Measurements from ENCODE around the gene MED12. TPM values are rescaled to one million over a fixed set of nuclear protein-coding genes. Genes with fewer than 3 reads are reported as not detected.
A peak's percentile ranks its signal among the peaks of the same experiment; 100 is the strongest.

MED12 gene
- total RNA-seq, 1 experiment from 2014 or later = 44.1 TPM

DNA sequence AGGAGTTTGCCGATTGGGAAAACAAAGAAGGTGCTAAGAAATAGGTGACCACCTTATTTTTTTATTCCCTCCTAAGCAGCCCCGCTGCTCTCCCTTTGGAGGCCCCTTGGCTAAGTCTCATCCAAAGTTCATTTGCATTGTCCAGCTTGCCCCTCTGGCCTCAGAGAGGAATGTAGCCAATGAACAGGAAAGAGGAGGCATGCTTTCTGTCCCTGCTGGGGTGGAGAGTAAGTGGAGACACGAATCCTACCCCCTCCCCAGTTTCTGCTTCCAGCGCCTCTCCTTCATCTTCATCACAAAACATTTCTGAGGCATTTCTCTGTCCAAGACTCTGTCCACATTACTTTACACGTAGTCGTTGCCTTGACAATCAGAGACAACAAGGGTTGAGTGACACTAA lies 64.9 kb downstream of the MED12 start:
- TF ChIP-seq, protein P1, sequence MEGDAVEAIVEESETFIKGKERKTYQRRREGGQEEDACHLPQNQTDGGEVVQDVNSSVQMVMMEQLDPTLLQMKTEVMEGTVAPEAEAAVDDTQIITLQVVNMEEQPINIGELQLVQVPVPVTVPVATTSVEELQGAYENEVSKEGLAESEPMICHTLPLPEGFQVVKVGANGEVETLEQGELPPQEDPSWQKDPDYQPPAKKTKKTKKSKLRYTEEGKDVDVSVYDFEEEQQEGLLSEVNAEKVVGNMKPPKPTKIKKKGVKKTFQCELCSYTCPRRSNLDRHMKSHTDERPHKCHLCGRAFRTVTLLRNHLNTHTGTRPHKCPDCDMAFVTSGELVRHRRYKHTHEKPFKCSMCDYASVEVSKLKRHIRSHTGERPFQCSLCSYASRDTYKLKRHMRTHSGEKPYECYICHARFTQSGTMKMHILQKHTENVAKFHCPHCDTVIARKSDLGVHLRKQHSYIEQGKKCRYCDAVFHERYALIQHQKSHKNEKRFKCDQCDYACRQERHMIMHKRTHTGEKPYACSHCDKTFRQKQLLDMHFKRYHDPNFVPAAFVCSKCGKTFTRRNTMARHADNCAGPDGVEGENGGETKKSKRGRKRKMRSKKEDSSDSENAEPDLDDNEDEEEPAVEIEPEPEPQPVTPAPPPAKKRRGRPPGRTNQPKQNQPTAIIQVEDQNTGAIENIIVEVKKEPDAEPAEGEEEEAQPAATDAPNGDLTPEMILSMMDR (IDR thresholded peaks at IDR 0.05; ENCODE audit: insufficient read depth in 1 of 2, low read depth in 1 of 2, low read length in 1 of 2, severe bottlenecking in 1 of 2, unreplicated experiment in 1 of 2) = no peak
- ChIA-PET CTCF (interaction anchor here (1.5 kb wide), 1 partner anchor 100 kb away, joined by 5 read pairs; the partner anchor contains the start of gene NONO), POLR2A (interaction anchor here (0.5 to 3.5 kb wide), 4 partner anchors 71 to 183 kb away, joined by 5 to 34 read pairs (median 14); partner anchors contain the start of genes NONO, TAF1 and ZMYM3)
- Mint-ChIP-seq H3K27ac (ENCODE audit: unreplicated experiment) (peak overlapping the region; percentile 96), H3K4me3 (ENCODE audit: unreplicated experiment) (peak overlapping the region; percentile 76), H3K27me3 (ENCODE audit: insufficient read depth, unreplicated experiment) (no peaks in the 10 kb centered on the region), H3K4me1 (ENCODE audit: low read depth, unreplicated experiment) (peaks cover 7% of the 10 kb centered on the region), H3K36me3 (ENCODE audit: insufficient read depth, unreplicated experiment) (peaks cover 9% of the 10 kb centered on the region), H3K9me3 (ENCODE audit: unreplicated experiment) (no peaks in the 10 kb centered on the region)
- Histone ChIP-seq H3K27me3 (replicated peaks; ENCODE audit: control insufficient read depth, insufficient read depth, low read length) (no peaks in the 10 kb centered on the region), H3K9me3 (no peaks in the 10 kb centered on the region), H3K36me3 (ENCODE audit: control insufficient read depth, insufficient read depth, low read length) (no peaks in the 10 kb centered on the region), H3K4me3 (ENCODE audit: low read depth, low read length) (no peak overlapping the region; the same call in 1 of the 2 replicates), H3K4me1 (peaks cover 36% of the 10 kb centered on the region)
- intact Hi-C loops (cut with micrococcal nuclease; ENCODE audit: unreplicated experiment) = loop anchor here (1.0 to 2.0 kb wide), 3 partner anchors 71 to 183 kb away; partner anchors contain the start of genes NONO, TAF1 and ZMYM3
- BruUV-seq (replicated peaks) = no TSS peak
- DNase-seq = peak; percentile 66 to 76

DNA sequence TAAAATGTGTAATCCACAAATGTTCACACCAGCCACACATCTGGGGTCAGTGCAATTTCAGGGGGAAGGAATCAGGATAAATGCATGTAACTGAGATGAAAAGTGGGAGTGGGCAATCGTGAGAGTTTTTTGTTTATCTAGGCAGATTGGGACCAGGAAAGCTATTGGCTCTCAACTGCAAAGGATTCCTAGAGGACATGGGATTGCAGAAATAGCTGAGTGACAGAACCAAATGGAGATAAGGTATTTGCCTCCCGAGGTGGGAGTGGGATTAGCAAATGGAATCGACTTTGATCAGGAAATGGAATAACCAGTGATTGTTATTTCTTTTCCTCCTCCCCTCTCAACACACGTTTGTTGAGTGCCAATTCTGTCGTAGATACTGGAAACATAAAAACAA lies 65.7 kb downstream of the MED12 start:
- TF ChIP-seq, protein P1 (IDR thresholded peaks at IDR 0.05; ENCODE audit: insufficient read depth in 1 of 2, low read depth in 1 of 2, low read length in 1 of 2, severe bottlenecking in 1 of 2, unreplicated experiment in 1 of 2) = no peak
- Histone ChIP-seq H3K9me3 (no peaks in the 10 kb centered on the region), H3K36me3 (ENCODE audit: control insufficient read depth, insufficient read depth, low read length) (no peaks in the 10 kb centered on the region), H3K4me1 (peaks cover 36% of the 10 kb centered on the region), H3K27me3 (replicated peaks; ENCODE audit: control insufficient read depth, insufficient read depth, low read length) (no peaks in the 10 kb centered on the region), H3K4me3 (ENCODE audit: low read depth, low read length) (no peak overlapping the region)
- intact Hi-C loops (cut with micrococcal nuclease; ENCODE audit: unreplicated experiment) = loop anchor here (1.0 kb wide), 1 partner anchor 33 kb away; no protein-coding TSS in a partner anchor
- peak; percentile 36 to 44 for DNase-seq
- no peaks in the 10 kb centered on the region for H3K27me3 Mint-ChIP-seq (ENCODE audit: insufficient read depth, unreplicated experiment)
- ChIA-PET CTCF (no interaction called here), POLR2A (interaction anchor here (1.9 to 3.5 kb wide), 2 partner anchors 70 to 100 kb away, joined by 5 to 34 read pairs; partner anchors contain the start of genes NONO and ZMYM3)
- no peaks in the 10 kb centered on the region for H3K9me3 Mint-ChIP-seq (ENCODE audit: unreplicated experiment)
- H3K4me3 Mint-ChIP-seq (ENCODE audit: unreplicated experiment) = peak overlapping the region; percentile 76
- BruUV-seq (replicated peaks) = no TSS peak
- H3K27ac Mint-ChIP-seq (ENCODE audit: unreplicated experiment) = peak overlapping the region; percentile 96
- H3K36me3 Mint-ChIP-seq (ENCODE audit: insufficient read depth, unreplicated experiment) = peaks cover 9% of the 10 kb centered on the region
- peaks cover 7% of the 10 kb centered on the region for H3K4me1 Mint-ChIP-seq (ENCODE audit: low read depth, unreplicated experiment)

DNA sequence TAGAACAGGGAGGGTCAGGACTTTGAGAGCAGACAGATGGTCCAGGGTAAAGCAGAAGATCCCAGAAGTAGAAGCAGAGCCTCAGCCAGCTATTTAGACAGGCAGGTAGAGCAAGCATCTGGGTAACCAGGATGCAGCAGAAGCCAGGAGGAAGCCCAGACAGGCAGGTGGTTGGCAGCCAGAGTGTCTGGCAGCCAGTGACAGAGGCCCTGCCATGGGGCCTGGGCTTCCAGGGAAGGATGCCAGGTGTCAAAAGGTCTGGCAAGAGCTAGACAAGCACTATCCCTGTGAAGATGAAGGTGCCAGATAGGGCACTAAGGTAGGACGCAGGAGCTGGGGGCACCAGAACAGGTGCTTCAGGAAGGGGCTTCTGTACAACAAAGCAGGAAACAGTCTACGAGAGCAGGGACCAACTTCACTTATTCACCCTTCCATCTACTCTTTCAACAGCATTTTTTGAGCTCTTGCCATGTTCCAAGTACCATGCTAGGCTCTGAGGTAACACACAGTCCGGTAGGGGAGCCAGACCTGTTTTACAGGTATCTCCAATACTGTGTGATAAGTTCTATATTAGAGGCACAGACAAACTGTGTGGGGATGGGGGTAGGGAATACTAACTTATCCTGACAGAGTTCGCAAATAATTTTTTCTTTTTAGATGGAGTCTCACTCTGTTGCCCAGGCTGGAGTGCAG lies 66.6 kb downstream of the MED12 start:
- no peaks in the 10 kb centered on the region for H3K9me3 Mint-ChIP-seq (ENCODE audit: unreplicated experiment)
- intact Hi-C loops (cut with micrococcal nuclease; ENCODE audit: unreplicated experiment) = loop anchor here (1.0 kb wide), 1 partner anchor 32 kb away; no protein-coding TSS in a partner anchor
- BruUV-seq (replicated peaks) = no TSS peak
- Histone ChIP-seq H3K36me3 (ENCODE audit: control insufficient read depth, insufficient read depth, low read length) (no peaks in the 10 kb centered on the region), H3K9me3 (no peaks in the 10 kb centered on the region), H3K27me3 (replicated peaks; ENCODE audit: control insufficient read depth, insufficient read depth, low read length) (no peaks in the 10 kb centered on the region), H3K4me3 (ENCODE audit: low read depth, low read length) (no peak overlapping the region), H3K4me1 (peaks cover 36% of the 10 kb centered on the region)
- no peaks in the 10 kb centered on the region for H3K27me3 Mint-ChIP-seq (ENCODE audit: insufficient read depth, unreplicated experiment)
- TF ChIP-seq, protein P1 (IDR thresholded peaks at IDR 0.05; ENCODE audit: insufficient read depth in 1 of 2, low read depth in 1 of 2, low read length in 1 of 2, severe bottlenecking in 1 of 2, unreplicated experiment in 1 of 2) = no peak
- ChIA-PET CTCF (no interaction called here), POLR2A (interaction anchor here (1.0 to 3.5 kb wide), 2 partner anchors 98 to 99 kb away, joined by 3 to 34 read pairs; partner anchors contain the start of gene NONO)
- peak overlapping the region; percentile 96 for H3K27ac Mint-ChIP-seq (ENCODE audit: unreplicated experiment)
- H3K36me3 Mint-ChIP-seq (ENCODE audit: insufficient read depth, unreplicated experiment) = peaks cover 9% of the 10 kb centered on the region
- no peak for DNase-seq
- H3K4me1 Mint-ChIP-seq (ENCODE audit: low read depth, unreplicated experiment) = peaks cover 7% of the 10 kb centered on the region
- H3K4me3 Mint-ChIP-seq (ENCODE audit: unreplicated experiment) = no peak overlapping the region

Data from Caco-2 (cell line).